ENCODE data around the gene VTCN1. TPM values are rescaled to one million over a fixed set of nuclear protein-coding genes. Genes with fewer than 3 reads are reported as not detected.

The VTCN1 gene
- total and polyA plus RNA-seq, 2 of the 8 experiments (the other 6 are each of a cell fraction or from before 2014, with no cell fraction given): 0.32 TPM; not detected in 1

GRCh38 chr1:117225931-117226330 is 15.2 kb upstream of the VTCN1 start:
- FAIRE-seq: no peak
- no peaks in the 10 kb centered on the region for H4K20me1 ChIP-seq (replicated peaks in 1 of 2; ENCODE audit: control insufficient read depth in 1 of 2, insufficient read depth in 2 of 2, low read length in 2 of 2)
- TF ChIP-seq CTCF (IDR thresholded peaks at IDR 0.05; ENCODE audit: control extremely low read depth in 1 of 3, insufficient read depth in 1 of 3, low read depth in 1 of 3, low read length in 3 of 3): no peak
- no peak for TF ChIP-seq TAF7 (optimal IDR thresholded peaks at IDR 0.05; ENCODE audit: borderline replicate concordance, low read depth, low read length)
- TF ChIP-seq EP300 (IDR thresholded peaks at IDR 0.05; ENCODE audit: borderline replicate concordance in 1 of 2, low read depth in 2 of 2, low read length in 2 of 2): no peak
- no peak for TF ChIP-seq CEBPB (IDR thresholded peaks at IDR 0.05; ENCODE audit: low read depth, low read length)
- TF ChIP-seq HDAC6 (IDR thresholded peaks at IDR 0.05; ENCODE audit: low read depth, low read length): no peak
- TF ChIP-seq JUN (IDR thresholded peaks at IDR 0.05; ENCODE audit: low read depth, low read length): no peak
- TF ChIP-seq SP2 (IDR thresholded peaks at IDR 0.05; ENCODE audit: low read length): no peak
- TF ChIP-seq POLR2A (IDR thresholded peaks at IDR 0.05; ENCODE audit: control extremely low read depth in 1 of 2, low read depth in 2 of 2, low read length in 2 of 2): no peak
- no peak for TF ChIP-seq BCL11A (IDR thresholded peaks at IDR 0.05; ENCODE audit: low read depth in 2 of 2, low read length in 2 of 2)
- no peak for TF ChIP-seq MAFK (IDR thresholded peaks at IDR 0.05; ENCODE audit: low read depth, low read length)
- no peak for TF ChIP-seq KDM1A (IDR thresholded peaks at IDR 0.05; ENCODE audit: borderline replicate concordance, low read length)
- no peak for TF ChIP-seq CHD2 (IDR thresholded peaks at IDR 0.05; ENCODE audit: low read length)
- TF ChIP-seq KDM5A (IDR thresholded peaks at IDR 0.05; ENCODE audit: low read length): no peak

More at GRCh38 chr1:117225931-117226330, 15.2 kb upstream of the VTCN1 start:
- Histone ChIP-seq H3K4ac (replicated peaks; ENCODE audit: insufficient read length, low read depth, low read length) (no peak overlapping the region), H2AK5ac (ENCODE audit: low read depth, low read length) (no peak overlapping the region), H4K91ac (replicated peaks; ENCODE audit: insufficient read length, low read length) (no peak overlapping the region), H3K79me2 (ENCODE audit: control insufficient read depth in 1 of 2, insufficient read depth in 2 of 2, low read length in 2 of 2) (no peaks in the 10 kb centered on the region), H3K23me2 (ENCODE audit: low read depth, low read length) (no peaks in the 10 kb centered on the region), H3K4me2 (ENCODE audit: insufficient read depth in 1 of 2, low read depth in 2 of 2, low read length in 2 of 2) (no peak overlapping the region), H2BK120ac (replicated peaks; ENCODE audit: low read depth, low read length) (no peak overlapping the region), H2BK15ac (ENCODE audit: low read length) (no peak overlapping the region), H3K18ac (ENCODE audit: extremely low read depth, low read length) (no peak overlapping the region), H3K27ac (ENCODE audit: low read depth, low read length) (no peak overlapping the region), H3K79me1 (ENCODE audit: low read depth, low read length) (no peaks in the 10 kb centered on the region), H3K9me3 (ENCODE audit: insufficient read depth in 2 of 2, low read depth in 1 of 2, low read length in 1 of 2) (no peaks in the 10 kb centered on the region), H3K14ac (ENCODE audit: insufficient read length) (no peak overlapping the region), H3K4me3 (ENCODE audit: extremely low read depth in 1 of 4, insufficient read depth in 2 of 4, low read depth in 3 of 4, low read length in 4 of 4) (no peak overlapping the region), H2BK5ac (ENCODE audit: low read depth, low read length) (no peak overlapping the region), H2BK20ac (ENCODE audit: low read length) (no peak overlapping the region), H4K5ac (ENCODE audit: insufficient read length, low read depth, low read length) (no peak overlapping the region), H3K4me1 (replicated peaks in 1 of 4; ENCODE audit: control insufficient read depth in 3 of 4, insufficient read depth in 4 of 4, low read length in 3 of 4) (no peaks in the 10 kb centered on the region), H2BK12ac (ENCODE audit: low read depth, low read length) (no peak overlapping the region), H2AFZ (ENCODE audit: low read length) (no peak overlapping the region), H3K9ac (replicated peaks in 1 of 4; ENCODE audit: extremely low read depth in 1 of 4, low read depth in 3 of 4, low read length in 3 of 4) (no peak overlapping the region), H4K8ac (ENCODE audit: extremely low read depth, insufficient read depth, low read length) (no peak overlapping the region), H3K56ac (replicated peaks; ENCODE audit: insufficient read length, low read depth, low read length) (no peak overlapping the region), H3K23ac (ENCODE audit: insufficient read length) (no peak overlapping the region), H3K36me3 (ENCODE audit: control insufficient read depth in 2 of 4, insufficient read depth in 4 of 4, low read length in 3 of 4) (no peaks in the 10 kb centered on the region), H3K27me3 (replicated peaks in 1 of 4; ENCODE audit: control insufficient read depth in 3 of 4, extremely low read depth in 1 of 4, insufficient read depth in 3 of 4, low read length in 3 of 4) (no peaks in the 10 kb centered on the region)
- WGBS, 2 experiments (ENCODE audit: extremely low coverage in 1 of 2, insufficient coverage in 1 of 2, insufficient read length in 1 of 2, insufficient replicate concordance in 2 of 2, low coverage in 1 of 2, low lambda C conversion rate in 2 of 2, missing lambda C conversion rate in 1 of 2): 90% methylated on average over 4 of the region's 4 CpGs; no CpG with 5 or more reads in 1 of the 2 experiments
- DNase-seq (ENCODE audit: low read depth in 1 of 2, low spot score in 2 of 2): no peak
- POLR2A ChIA-PET (ENCODE audit: partially characterized antibody): no interaction called here
- CTCF ChIA-PET (ENCODE audit: partially characterized antibody): interaction anchor here (1.4 kb wide), 1 partner anchor 9 kb away, joined by 5 read pairs; no protein-coding TSS in a partner anchor

Measured in H1 (cell line).